DMS53 treated with DMSO at 0.1 percent for 48 hours (cell line): Measurements from ENCODE around the gene SEC14L1.

Experiments
- DNase-seq: peaks from one replicate; lab custom pipeline; 2025; ENCODE audit not compliant: unreplicated experiment; lab: John Stamatoyannopoulos, UW

The SEC14L1 gene

GRCh38 chr17:77160875-77161530 lies 20.2 kb downstream of the SEC14L1 start:
- no peak for DNase-seq

GRCh38 chr17:77161953-77162352 lies 21.2 kb downstream of the SEC14L1 start:
- DNase-seq = no peak

DNA sequence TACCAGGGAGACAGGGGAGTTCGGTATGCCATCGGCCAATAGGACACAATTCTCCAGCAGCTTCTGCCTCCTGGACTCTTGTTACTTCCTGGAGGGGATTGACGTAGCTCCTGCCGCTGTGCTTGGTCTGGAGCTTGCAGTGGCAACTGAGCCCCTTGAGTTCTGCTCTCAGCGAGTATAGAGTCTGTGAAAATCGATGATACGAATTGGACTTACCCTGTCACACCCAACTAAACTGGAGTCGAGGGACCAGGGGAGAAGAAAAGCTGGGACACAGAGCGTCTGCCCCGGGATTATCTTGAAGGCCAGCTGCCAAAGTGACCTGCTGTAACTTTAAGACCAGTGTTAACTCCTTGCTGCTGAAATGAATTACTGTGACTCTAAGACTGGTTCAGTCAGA lies 22.2 kb downstream of the SEC14L1 start:
- DNase-seq = no peak

GRCh38 chr17:77163511-77164280 lies 22.9 kb downstream of the SEC14L1 start:
- DNase-seq = no peak

- DNase-seq = peak; percentile 9
These were observed 23.8 kb downstream of the SEC14L1 start for GRCh38 chr17:77164483-77165091.

DNA sequence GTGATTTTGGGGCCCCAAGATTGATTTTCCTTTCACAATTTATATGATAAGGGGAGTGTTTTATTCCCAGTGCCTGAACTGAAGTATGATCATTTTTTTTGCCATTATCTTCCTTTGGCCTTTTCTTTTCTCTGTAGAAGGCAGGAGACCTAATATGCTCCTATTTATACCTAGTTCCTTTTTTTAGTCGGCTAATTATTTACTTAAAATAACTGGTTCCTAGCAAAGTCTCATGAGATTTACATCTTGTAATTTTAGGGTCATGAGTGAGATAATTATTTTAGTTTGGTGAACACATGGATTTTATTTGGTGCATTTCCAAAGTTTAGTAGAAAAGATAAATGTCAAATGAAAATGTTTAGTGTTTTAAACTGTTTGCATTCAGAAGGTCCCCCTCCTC lies 24.8 kb downstream of the SEC14L1 start:
- no peak for DNase-seq

DNA sequence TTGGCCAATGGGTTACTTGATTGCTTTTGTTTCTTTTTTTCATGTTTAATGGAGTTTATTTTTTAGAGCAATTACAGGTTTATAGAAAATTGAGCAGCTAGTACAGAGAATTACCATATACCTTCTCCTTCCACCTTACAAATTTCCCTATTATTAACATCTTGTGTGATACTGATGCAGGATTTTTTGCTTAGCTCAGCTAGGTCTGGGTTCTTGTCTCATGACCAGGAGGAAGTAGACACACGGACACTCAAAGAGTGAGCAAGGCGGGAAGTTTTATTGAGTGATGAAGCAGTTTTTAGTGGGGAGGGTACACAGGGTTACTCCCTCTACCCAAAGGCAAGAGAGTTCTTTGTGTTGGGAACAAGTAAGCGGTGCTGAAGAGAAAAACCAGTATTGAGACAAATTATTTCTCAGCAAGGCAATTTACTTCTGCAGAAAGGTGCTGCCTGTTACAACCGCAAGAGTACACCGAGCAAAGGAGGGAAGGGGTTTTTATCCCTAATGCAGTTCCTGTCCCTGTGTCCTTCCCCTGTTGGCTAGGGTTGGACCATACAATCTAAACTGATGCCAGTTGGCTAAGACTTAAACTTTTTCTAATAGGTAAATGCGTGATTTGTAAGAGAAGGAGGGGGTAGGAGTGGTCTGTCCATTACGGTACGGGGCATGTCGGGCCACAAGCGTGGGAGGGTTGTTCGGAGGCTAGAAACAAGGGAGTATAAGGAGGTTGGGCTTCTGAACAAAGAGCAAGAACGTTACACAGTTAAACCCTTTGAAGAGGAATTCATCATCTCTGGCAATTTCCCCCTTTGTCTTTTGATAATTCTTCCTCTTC lies 26.9 kb downstream of the SEC14L1 start:
- no peak for DNase-seq

- DNase-seq = no peak
These were observed 32.3 kb downstream of the SEC14L1 start for GRCh38 chr17:77173104-77173503.

DNA sequence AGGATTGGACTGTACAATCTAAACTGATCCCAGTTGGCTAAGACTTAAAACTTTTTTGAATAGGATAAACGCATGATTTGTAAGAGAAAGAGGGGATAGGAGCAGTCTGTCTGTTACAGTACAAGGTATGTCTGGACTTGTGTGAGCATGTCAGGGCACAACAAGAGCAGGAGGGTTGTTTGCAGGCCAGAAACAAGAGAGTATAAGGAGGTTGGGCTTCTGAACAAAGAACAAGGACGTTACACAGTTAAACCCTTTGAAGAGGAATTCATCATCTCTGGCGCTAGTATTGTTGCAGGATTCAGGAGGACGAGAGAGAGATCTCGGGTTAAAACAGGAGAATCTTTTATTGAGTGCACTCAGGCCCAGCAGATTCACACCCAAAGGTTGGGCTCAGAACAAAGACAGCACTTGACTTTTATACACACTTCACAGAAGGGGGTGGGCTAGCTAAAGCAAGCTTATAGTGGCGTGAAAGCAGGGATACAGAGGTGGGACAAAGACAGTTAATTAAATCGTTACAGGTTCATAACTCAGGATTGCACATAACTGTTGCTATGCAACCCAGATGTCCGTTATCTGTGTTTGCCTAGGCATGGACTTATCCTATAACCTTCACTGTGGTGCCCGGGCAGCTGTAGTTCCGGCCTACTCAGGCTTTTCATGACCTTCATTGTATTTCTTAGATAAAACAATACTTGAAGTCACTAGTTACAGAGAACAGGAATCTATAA lies 34.3 kb downstream of the SEC14L1 start:
- no peak for DNase-seq

- no peak for DNase-seq
These were observed 36.4 kb downstream of the SEC14L1 start for GRCh38 chr17:77177002-77177741.

GRCh38 chr17:77178050-77178449 lies 37.3 kb downstream of the SEC14L1 start:
- DNase-seq = no peak

DNA sequence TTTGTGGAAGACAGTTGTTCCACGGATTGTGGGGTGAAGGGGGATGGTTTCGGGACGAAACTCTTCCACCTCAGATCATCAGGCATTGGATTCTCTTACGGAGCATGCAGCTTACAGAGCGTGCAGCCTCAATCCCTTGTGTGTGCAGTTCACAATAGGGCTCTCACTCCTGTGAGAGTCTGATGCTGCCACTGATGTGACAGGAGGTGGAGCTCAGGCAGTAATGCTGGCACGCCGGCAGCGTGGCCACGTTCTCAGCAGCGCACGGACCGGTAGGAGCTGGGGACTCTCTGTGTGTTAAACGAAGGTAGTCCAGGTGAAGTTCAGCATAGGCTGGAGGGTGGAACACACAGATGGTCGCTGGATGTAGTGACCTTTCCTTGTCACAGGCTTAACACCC lies 37.8 kb downstream of the SEC14L1 start:
- no peak for DNase-seq

- no peak for DNase-seq
These were observed 40.0 kb downstream of the SEC14L1 start for GRCh38 chr17:77180503-77181357.

- no peak for DNase-seq
These were observed 41.7 kb downstream of the SEC14L1 start for GRCh38 chr17:77182205-77183172.

- no peak for DNase-seq
These were observed 43.7 kb downstream of the SEC14L1 start for GRCh38 chr17:77184474-77184873.

DNA sequence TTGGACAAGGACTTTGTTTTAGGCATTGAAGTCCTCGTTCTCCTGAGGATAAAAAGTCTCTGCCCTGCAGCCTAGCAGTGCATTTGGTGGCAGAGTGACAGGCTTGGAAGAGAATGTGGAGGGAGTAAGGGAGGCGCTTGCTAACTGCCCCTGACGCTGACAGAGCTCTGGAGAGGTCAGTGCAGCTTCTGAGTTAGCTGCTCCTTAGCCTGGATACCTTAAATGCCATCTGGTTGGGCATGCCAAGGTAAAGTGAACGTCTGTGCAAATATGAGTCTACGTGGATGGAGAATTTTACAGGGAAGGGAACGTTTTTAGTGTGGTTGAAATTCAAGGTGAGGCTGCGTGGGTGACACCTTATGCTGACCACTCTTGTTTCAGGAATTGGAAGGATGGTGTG lies 44.4 kb downstream of the SEC14L1 start:
- no peak for DNase-seq

DNA sequence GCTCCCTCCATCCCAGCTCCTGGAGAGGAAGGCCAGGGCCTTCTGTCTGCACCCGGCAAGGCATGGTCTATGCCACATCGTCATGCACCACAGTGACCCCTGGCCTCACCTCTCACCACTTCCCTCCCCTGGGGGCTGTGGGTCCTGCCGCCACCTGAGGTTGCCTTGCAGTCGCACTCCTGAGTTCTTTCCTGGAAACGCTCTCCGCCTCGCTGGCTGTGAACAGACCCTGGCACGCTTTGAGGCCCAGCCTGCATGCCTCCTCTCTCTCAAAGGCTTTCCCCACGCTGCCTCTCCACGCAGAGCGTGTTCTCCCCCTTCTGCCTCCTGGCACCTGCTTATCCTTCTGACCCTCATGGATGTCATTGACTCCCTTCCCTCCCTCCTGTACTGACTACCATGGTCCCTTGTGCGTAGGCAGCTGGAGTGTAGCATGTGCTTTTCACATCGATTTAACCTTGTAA lies 45.4 kb downstream of the SEC14L1 start:
- DNase-seq = no peak
